ENCODE measurements around the gene VMAC. TPM values are rescaled to one million over a fixed set of nuclear protein-coding genes. Genes with fewer than 3 reads are reported as not detected.

The VMAC gene
- total and polyA plus RNA-seq, 2 of the 13 experiments (the other 11 are each of a cell fraction or from before 2014, with no cell fraction given), result 2.4 TPM

DNA sequence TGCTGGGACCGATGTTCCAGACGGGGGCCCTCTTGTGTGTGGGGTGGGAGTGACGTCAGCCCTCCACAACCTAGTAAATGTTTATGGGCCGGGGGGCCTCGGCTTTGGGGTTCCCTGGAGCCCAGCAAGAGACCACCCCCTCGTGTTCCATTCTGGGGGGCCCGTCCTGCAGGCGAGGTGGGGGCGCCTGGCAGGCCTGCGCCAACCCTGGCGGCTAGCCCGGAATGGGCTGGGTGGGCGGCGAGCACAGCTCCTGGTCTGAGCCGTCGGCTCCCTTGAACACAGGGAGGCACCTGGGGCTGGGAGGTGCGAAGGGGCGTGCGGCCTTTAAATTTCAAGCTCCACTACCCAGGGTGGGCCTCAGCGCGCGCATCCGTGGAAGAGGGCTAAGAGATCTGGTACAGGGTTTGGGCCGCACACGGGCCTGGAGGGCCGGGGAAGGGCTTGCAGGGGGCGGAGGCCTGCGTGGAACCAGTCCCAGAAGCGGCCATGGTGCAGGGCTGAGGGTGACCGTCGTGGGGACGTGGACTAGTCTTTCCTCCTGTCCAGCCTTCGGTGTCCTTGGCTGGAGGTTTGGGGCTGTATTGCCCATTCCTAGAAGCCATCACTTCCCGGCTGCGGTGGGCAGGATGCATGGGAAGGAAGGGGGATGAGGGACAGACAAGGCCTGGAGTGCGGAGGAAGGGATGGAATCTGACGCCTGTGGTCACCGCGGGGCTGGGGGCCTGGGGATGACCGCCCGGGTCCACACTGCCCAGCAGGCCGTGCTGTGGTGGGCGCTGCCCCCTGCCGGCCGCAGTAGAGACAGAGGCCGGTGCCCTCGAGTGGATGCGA, 12.5 kb upstream of the VMAC start (continued):
- no peak for TF ChIP-seq MNT (IDR thresholded peaks at IDR 0.05)
- TF ChIP-seq ZNF446 (CRISPR knock-in tag; IDR thresholded peaks at IDR 0.05), result no peak
- no peak for TF ChIP-seq JARID2 (CRISPR knock-in tag; IDR thresholded peaks at IDR 0.05; ENCODE audit: insufficient replicate concordance)
- no peak for TF ChIP-seq ZNF646 (CRISPR knock-in tag; IDR thresholded peaks at IDR 0.05)
- peak; percentile 74; the same call in 1 of the 2 replicates for TF ChIP-seq ZNF275 (CRISPR knock-in tag; IDR thresholded peaks at IDR 0.05; ENCODE audit: borderline replicate concordance)
- no peak for TF ChIP-seq SNAPC5 (CRISPR knock-in tag; IDR thresholded peaks at IDR 0.05; ENCODE audit: borderline replicate concordance)
- TF ChIP-seq ETV6 (CRISPR knock-in tag; conservative IDR thresholded peaks at IDR 0.05), result no peak
- TF ChIP-seq, protein P1, sequence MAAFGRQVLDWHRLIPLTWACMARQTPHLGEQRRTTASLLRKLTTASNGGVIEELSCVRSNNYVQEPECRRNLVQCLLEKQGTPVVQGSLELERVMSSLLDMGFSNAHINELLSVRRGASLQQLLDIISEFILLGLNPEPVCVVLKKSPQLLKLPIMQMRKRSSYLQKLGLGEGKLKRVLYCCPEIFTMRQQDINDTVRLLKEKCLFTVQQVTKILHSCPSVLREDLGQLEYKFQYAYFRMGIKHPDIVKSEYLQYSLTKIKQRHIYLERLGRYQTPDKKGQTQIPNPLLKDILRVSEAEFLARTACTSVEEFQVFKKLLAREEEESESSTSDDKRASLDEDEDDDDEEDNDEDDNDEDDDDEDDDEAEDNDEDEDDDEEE (CRISPR knock-in tag; IDR thresholded peaks at IDR 0.05), result no peak
- TF ChIP-seq IRF2 (CRISPR knock-in tag; IDR thresholded peaks at IDR 0.05), result no peak
- TF ChIP-seq PPARG (CRISPR knock-in tag; conservative IDR thresholded peaks at IDR 0.05), result peak; percentile 38; the same call in 1 of the 2 replicates
- TF ChIP-seq NCOA2 (CRISPR knock-in tag; IDR thresholded peaks at IDR 0.05), result 0 out of 2 replicates have a peak, but pooled peaks have one; percentile 38
- TF ChIP-seq RBAK (CRISPR knock-in tag; IDR thresholded peaks at IDR 0.05), result no peak
- no peak for TF ChIP-seq ZSCAN9 (CRISPR knock-in tag; IDR thresholded peaks at IDR 0.05; ENCODE audit: borderline replicate concordance)
- no peak for TF ChIP-seq FOXJ3 (CRISPR knock-in tag; IDR thresholded peaks at IDR 0.05; ENCODE audit: borderline replicate concordance)
- peak; percentile 97 for TF ChIP-seq STAG1 (CRISPR knock-in tag; IDR thresholded peaks at IDR 0.05)
- TF ChIP-seq, protein P2, sequence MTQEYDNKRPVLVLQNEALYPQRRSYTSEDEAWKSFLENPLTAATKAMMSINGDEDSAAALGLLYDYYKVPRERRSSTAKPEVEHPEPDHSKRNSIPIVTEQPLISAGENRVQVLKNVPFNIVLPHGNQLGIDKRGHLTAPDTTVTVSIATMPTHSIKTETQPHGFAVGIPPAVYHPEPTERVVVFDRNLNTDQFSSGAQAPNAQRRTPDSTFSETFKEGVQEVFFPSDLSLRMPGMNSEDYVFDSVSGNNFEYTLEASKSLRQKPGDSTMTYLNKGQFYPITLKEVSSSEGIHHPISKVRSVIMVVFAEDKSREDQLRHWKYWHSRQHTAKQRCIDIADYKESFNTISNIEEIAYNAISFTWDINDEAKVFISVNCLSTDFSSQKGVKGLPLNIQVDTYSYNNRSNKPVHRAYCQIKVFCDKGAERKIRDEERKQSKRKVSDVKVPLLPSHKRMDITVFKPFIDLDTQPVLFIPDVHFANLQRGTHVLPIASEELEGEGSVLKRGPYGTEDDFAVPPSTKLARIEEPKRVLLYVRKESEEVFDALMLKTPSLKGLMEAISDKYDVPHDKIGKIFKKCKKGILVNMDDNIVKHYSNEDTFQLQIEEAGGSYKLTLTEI (CRISPR knock-in tag; conservative IDR thresholded peaks at IDR 0.05), result no peak
- TF ChIP-seq ZNF33B (CRISPR knock-in tag; IDR thresholded peaks at IDR 0.05), result no peak
